GM23338 (cell line): Measurements from ENCODE around the gene FAM72A.
"Not testable (repeated sequence)": the region's sequence is repeated elsewhere in the genome, so short reads cannot be mapped to it uniquely, and the experiment has no call there.

ENCODE experiments used
- CTCF ChIP-seq, 2 experiments: fragments of 200-600 bp in 1 of 2; sonication (generic) in 1 of 2; conservative IDR thresholded peaks; 2 replicates each; pipeline versions ENCODE4 v1.5.1 to v1.6.1; 2016 to 2017; ENCODE audit warnings: antibody characterized with exemption in 2 of 2, low read depth in 2 of 2, mild to moderate bottlenecking in 2 of 2, moderate library complexity in 1 of 2
- EZH2 ChIP-seq: fragments of 200-600 bp; sonication (generic); IDR thresholded peaks from one replicate; pipeline ENCODE4 v1.8.0; 2017; ENCODE audit warnings: antibody characterized with exemption, mild to moderate bottlenecking, low read depth; ENCODE audit not compliant: unreplicated experiment
- NANOG ChIP-seq: IDR thresholded peaks from 2 replicates; pipeline ENCODE4 v1.6.1; 2016; ENCODE audit warnings: antibody characterized with exemption, borderline replicate concordance
- POLR2AphosphoS5 ChIP-seq: IDR thresholded peaks from 2 replicates; pipeline ENCODE4 v1.6.1; 2016; ENCODE audit warnings: antibody characterized with exemption, low read depth

- not testable (repeated sequence) for TF ChIP-seq CTCF (conservative IDR thresholded peaks at IDR 0.05; ENCODE audit: low read depth in 2 of 2); EZH2; NANOG; POLR2AphosphoS5
These were observed 37.6 kb upstream of the FAM72A start for GRCh38 chr1:206240288-206240687.
